ENCODE results near the gene TPTE2. TPM values are rescaled to one million over a fixed set of nuclear protein-coding genes. Genes with fewer than 3 reads are reported as not detected.

Gene TPTE2
- total RNA-seq (2022; extraction: Qiagen RNA extraction; ENCODE audit: low read depth), result not detected in 5 replicates

GRCh38 chr13:19561127-19561582 lies at the start of gene TPTE2:
TSS of gene TPTE2 (minus strand) at chr13:19561532. CDS start at chr13:19503234, 58,298 bp downstream.

Other genes starting within 250 kb of the TPTE2 start
- 11.6 to 13.3 TPM (median 12.5 TPM) in 5 replicates for gene MPHOSPH8, start 72.1 kb upstream of the TPTE2 start, total RNA-seq (2022; extraction: Qiagen RNA extraction; ENCODE audit: low read depth)
- 44.6 to 51.1 TPM (median 46.8 TPM) in 5 replicates for gene PSPC1, start 221.4 kb upstream of the TPTE2 start, total RNA-seq (2022; extraction: Qiagen RNA extraction; ENCODE audit: low read depth)

Measured in A549 treated with GW870086 at 1 μM for 4 hours (cell line).